ENCODE measurements around the gene EPHB1.

Gene EPHB1

GRCh38 chr3:135051409-135051973 is 256.4 kb downstream of the EPHB1 start:
- TF ChIP-seq GATA2 (IDR thresholded peaks at IDR 0.05; ENCODE audit: low read depth, low read length) (no peak), GATA3 (IDR thresholded peaks at IDR 0.05; ENCODE audit: low read depth, low read length) (no peak)

- TF ChIP-seq GATA3 (IDR thresholded peaks at IDR 0.05; ENCODE audit: low read depth, low read length): no peak
- TF ChIP-seq GATA2 (IDR thresholded peaks at IDR 0.05; ENCODE audit: low read depth, low read length): no peak
Observed at GRCh38 chr3:135055449-135055848, 260.4 kb downstream of the EPHB1 start.

GRCh38 chr3:135056084-135056730 is 261.1 kb downstream of the EPHB1 start:
- TF ChIP-seq GATA2 (IDR thresholded peaks at IDR 0.05; ENCODE audit: low read depth, low read length) (no peak), GATA3 (IDR thresholded peaks at IDR 0.05; ENCODE audit: low read depth, low read length) (no peak)

- no peak for TF ChIP-seq GATA2 (IDR thresholded peaks at IDR 0.05; ENCODE audit: low read depth, low read length)
- TF ChIP-seq GATA3 (IDR thresholded peaks at IDR 0.05; ENCODE audit: low read depth, low read length): no peak
Observed at GRCh38 chr3:135056733-135057310, 261.8 kb downstream of the EPHB1 start.

- TF ChIP-seq GATA3 (IDR thresholded peaks at IDR 0.05; ENCODE audit: low read depth, low read length) (no peak), GATA2 (IDR thresholded peaks at IDR 0.05; ENCODE audit: low read depth, low read length) (no peak)
Observed at GRCh38 chr3:135057996-135058395, 262.9 kb downstream of the EPHB1 start.

- TF ChIP-seq GATA3 (IDR thresholded peaks at IDR 0.05; ENCODE audit: low read depth, low read length) (no peak), GATA2 (IDR thresholded peaks at IDR 0.05; ENCODE audit: low read depth, low read length) (no peak)
Observed at GRCh38 chr3:135059580-135059979, 264.5 kb downstream of the EPHB1 start.

GRCh38 chr3:135068011-135068410 is 273.0 kb downstream of the EPHB1 start:
- TF ChIP-seq GATA3 (IDR thresholded peaks at IDR 0.05; ENCODE audit: low read depth, low read length) (no peak), GATA2 (IDR thresholded peaks at IDR 0.05; ENCODE audit: low read depth, low read length) (no peak)

- TF ChIP-seq GATA2 (IDR thresholded peaks at IDR 0.05; ENCODE audit: low read depth, low read length): no peak
- TF ChIP-seq GATA3 (IDR thresholded peaks at IDR 0.05; ENCODE audit: low read depth, low read length): no peak
Observed at GRCh38 chr3:135069406-135069805, 274.3 kb downstream of the EPHB1 start.

GRCh38 chr3:135071483-135071882 is 276.4 kb downstream of the EPHB1 start:
- no peak for TF ChIP-seq GATA2 (IDR thresholded peaks at IDR 0.05; ENCODE audit: low read depth, low read length)
- TF ChIP-seq GATA3 (IDR thresholded peaks at IDR 0.05; ENCODE audit: low read depth, low read length): no peak

GRCh38 chr3:135072431-135072830 is 277.4 kb downstream of the EPHB1 start:
- TF ChIP-seq GATA2 (IDR thresholded peaks at IDR 0.05; ENCODE audit: low read depth, low read length) (no peak), GATA3 (IDR thresholded peaks at IDR 0.05; ENCODE audit: low read depth, low read length) (no peak)

- no peak for TF ChIP-seq GATA2 (IDR thresholded peaks at IDR 0.05; ENCODE audit: low read depth, low read length)
- TF ChIP-seq GATA3 (IDR thresholded peaks at IDR 0.05; ENCODE audit: low read depth, low read length): no peak
Observed at GRCh38 chr3:135075157-135075556, 280.1 kb downstream of the EPHB1 start.

- TF ChIP-seq GATA3 (IDR thresholded peaks at IDR 0.05; ENCODE audit: low read depth, low read length): no peak
Observed at GRCh38 chr3:135076341-135076740, 281.3 kb downstream of the EPHB1 start.

- no peak for TF ChIP-seq GATA2 (IDR thresholded peaks at IDR 0.05; ENCODE audit: low read depth, low read length)
- no peak for TF ChIP-seq GATA3 (IDR thresholded peaks at IDR 0.05; ENCODE audit: low read depth, low read length)
Observed at GRCh38 chr3:135077186-135077585, 282.1 kb downstream of the EPHB1 start.

GRCh38 chr3:135078283-135078682 is 283.2 kb downstream of the EPHB1 start:
- TF ChIP-seq GATA2 (IDR thresholded peaks at IDR 0.05; ENCODE audit: low read depth, low read length): no peak
- no peak for TF ChIP-seq GATA3 (IDR thresholded peaks at IDR 0.05; ENCODE audit: low read depth, low read length)

GRCh38 chr3:135079095-135079494 is 284.0 kb downstream of the EPHB1 start:
- TF ChIP-seq GATA2 (IDR thresholded peaks at IDR 0.05; ENCODE audit: low read depth, low read length) (no peak), GATA3 (IDR thresholded peaks at IDR 0.05; ENCODE audit: low read depth, low read length) (no peak)

All from SH-SY5Y (cell line).